GM21381 (cell line): ENCODE data around the gene USO1.
"Not testable (repeated sequence)": the region's sequence is repeated elsewhere in the genome, so short reads cannot be mapped to it uniquely, and the experiment has no call there.

Experiments
- ATAC-seq: cut with Tn5 transposase; IDR thresholded peaks from one replicate; pipeline ENCODE4 v1.9.1; 2021; ENCODE audit warnings: mild to moderate bottlenecking, moderate library complexity; ENCODE audit not compliant: unreplicated experiment

Gene USO1

GRCh38 chr4:75714011-75714410, 10.4 kb upstream of the USO1 start:
- no peak for ATAC-seq

GRCh38 chr4:75714704-75715103, 9.7 kb upstream of the USO1 start:
- no peak for ATAC-seq

GRCh38 chr4:75715105-75715799, 9.1 kb upstream of the USO1 start:
- ATAC-seq: no peak

- ATAC-seq: not testable (repeated sequence)
Observed at GRCh38 chr4:75716054-75716453, 8.3 kb upstream of the USO1 start.

GRCh38 chr4:75717408-75717807, 7.0 kb upstream of the USO1 start:
- no peak for ATAC-seq

- ATAC-seq: no peak
Observed at GRCh38 chr4:75718529-75718928, 5.8 kb upstream of the USO1 start.

- ATAC-seq: no peak
Observed at GRCh38 chr4:75722417-75722816, 2.0 kb upstream of the USO1 start.

GRCh38 chr4:75723163-75724065, 963 bp upstream of the USO1 start:
- no peak for ATAC-seq

- ATAC-seq: peak; percentile 57
Observed at GRCh38 chr4:75724867-75725724, 719 bp downstream of the USO1 start.

GRCh38 chr4:75725942-75726538, 1.7 kb downstream of the USO1 start:
- ATAC-seq: not testable (repeated sequence)

GRCh38 chr4:75726577-75726976, 2.2 kb downstream of the USO1 start:
- no peak for ATAC-seq

GRCh38 chr4:75727073-75727472, 2.7 kb downstream of the USO1 start:
- ATAC-seq: no peak

GRCh38 chr4:75729836-75730235, 5.5 kb downstream of the USO1 start:
- no peak for ATAC-seq

GRCh38 chr4:75733369-75733768, 9.0 kb downstream of the USO1 start:
- ATAC-seq: no peak

GRCh38 chr4:75735525-75735924, 11.1 kb downstream of the USO1 start:
- no peak for ATAC-seq

- ATAC-seq: no peak
Observed at GRCh38 chr4:75736862-75737261, 12.5 kb downstream of the USO1 start.

- no peak for ATAC-seq
Observed at GRCh38 chr4:75737398-75737797, 13.0 kb downstream of the USO1 start.

- no peak for ATAC-seq
Observed at GRCh38 chr4:75741027-75741426, 16.6 kb downstream of the USO1 start.

GRCh38 chr4:75742451-75742850, 18.1 kb downstream of the USO1 start:
- no peak for ATAC-seq

GRCh38 chr4:75745161-75745560, 20.8 kb downstream of the USO1 start:
- ATAC-seq: no peak

GRCh38 chr4:75745721-75746199, 21.4 kb downstream of the USO1 start:
- ATAC-seq: no peak
